ENCODE data around the gene RBM38. TPM values are rescaled to one million over a fixed set of nuclear protein-coding genes. Genes with fewer than 3 reads are reported as not detected.

The RBM38 gene
- total and polyA plus RNA-seq, 10 of the 15 experiments (the other 5 are each of a cell fraction or from before 2014, with no cell fraction given), result 0.32 to 118 (median 25.2) TPM

- DNase-seq (ENCODE audit: low read depth, low spot score), result no peak
- no peak for TF ChIP-seq RBBP5 (conservative IDR thresholded peaks at IDR 0.05)
- no peak for TF ChIP-seq HCFC1 (IDR thresholded peaks at IDR 0.05; ENCODE audit: low read length)
- TF ChIP-seq SREBF1 (IDR thresholded peaks at IDR 0.05; ENCODE audit: low read length), result no peak
- no peak for TF ChIP-seq CBX3 (IDR thresholded peaks at IDR 0.05; ENCODE audit: borderline replicate concordance, low read depth)
- TF ChIP-seq SPI1 (IDR thresholded peaks at IDR 0.05; ENCODE audit: borderline replicate concordance, insufficient read depth, low read depth, low read length), result no peak
- no peak for TF ChIP-seq BRCA1 (IDR thresholded peaks at IDR 0.05; ENCODE audit: low read depth, low read length)
- TF ChIP-seq ASH2L (IDR thresholded peaks at IDR 0.05; ENCODE audit: borderline replicate concordance, low read depth), result no peak
- TF ChIP-seq RCOR1 (conservative IDR thresholded peaks at IDR 0.05; ENCODE audit: low read depth, low read length), result no peak
- no peak for TF ChIP-seq ZNF384 (IDR thresholded peaks at IDR 0.05; ENCODE audit: borderline replicate concordance, low read depth, low read length)
- TF ChIP-seq GATAD2B (conservative IDR thresholded peaks at IDR 0.05; ENCODE audit: low read depth), result no peak
- TF ChIP-seq JUND (IDR thresholded peaks at IDR 0.05; ENCODE audit: low read depth, low read length), result no peak
- no peak for TF ChIP-seq LARP7 (IDR thresholded peaks at IDR 0.05)
- no peak for TF ChIP-seq TBL1XR1 (IDR thresholded peaks at IDR 0.05; ENCODE audit: low read depth, low read length)
- no peak for TF ChIP-seq HDGF (IDR thresholded peaks at IDR 0.05)
- TF ChIP-seq SMAD5 (IDR thresholded peaks at IDR 0.05; ENCODE audit: low read depth), result no peak
- no peak for TF ChIP-seq FOS (IDR thresholded peaks at IDR 0.05; ENCODE audit: borderline replicate concordance, extremely low read depth, insufficient read length)
- no peaks in the 10 kb centered on the region for H3K36me3 ChIP-seq (ENCODE audit: control insufficient read depth in 2 of 2, insufficient read depth in 2 of 2, low read length in 1 of 2)
- H3K27me3 ChIP-seq (replicated peaks in 1 of 2; ENCODE audit: control insufficient read depth in 2 of 2, insufficient read depth in 2 of 2, low read length in 1 of 2), result no peaks in the 10 kb centered on the region
- peaks cover 44% of the 10 kb centered on the region for H3K4me1 ChIP-seq (ENCODE audit: control insufficient read depth, insufficient read depth, low read length)
- no peak overlapping the region for H3K4me2 ChIP-seq (ENCODE audit: control insufficient read depth, insufficient read depth)
- H2AFZ ChIP-seq (ENCODE audit: control insufficient read depth, low read depth, low read length), result no peak overlapping the region
- no TSS peak for BruUV-seq (replicated peaks)
- no peak for ATAC-seq
- intact Hi-C loops (cut with micrococcal nuclease; ENCODE audit: unreplicated experiment), result no loop called here
- no peaks in the 10 kb centered on the region for H4K20me1 ChIP-seq (ENCODE audit: control insufficient read depth, insufficient read depth)
- no peaks in the 10 kb centered on the region for H3K79me2 ChIP-seq (ENCODE audit: control insufficient read depth, insufficient read depth, low read length)
- ChIA-PET RAD21 (ENCODE audit: unreplicated experiment) (interaction anchor here (1.5 to 2.1 kb wide), 2 partner anchors 31 to 52 kb away, joined by 3 to 6 read pairs; no protein-coding TSS in a partner anchor), CTCF (interaction anchor here (0.6 to 2.2 kb wide), 5 partner anchors 13 to 1221 kb away, joined by 3 to 10 read pairs (median 4); no protein-coding TSS in a partner anchor), POLR2A (interaction anchor here (1.0 to 2.6 kb wide), 3 partner anchors 18 to 50 kb away, joined by 3 to 12 read pairs (median 3); no protein-coding TSS in a partner anchor), SMC1A (ENCODE audit: uncharacterized antibody, unreplicated experiment) (interaction anchor here (1.0 to 1.2 kb wide), 3 partner anchors 18 to 49 kb away, joined by 3 to 4 read pairs (median 3); no protein-coding TSS in a partner anchor)
- H3K9me3 ChIP-seq (replicated peaks; ENCODE audit: control insufficient read depth, insufficient read depth, low read length), result no peaks in the 10 kb centered on the region; the same call in 2 of the 3 replicates
- no peak for FAIRE-seq
- in situ Hi-C loops (cut with MboI), result no loop called here
- H3K4me3 ChIP-seq, result no peak overlapping the region
- H3K9ac ChIP-seq (ENCODE audit: control insufficient read depth, insufficient read depth, low read length), result no peak overlapping the region
- no peak overlapping the region for H3K27ac ChIP-seq (ENCODE audit: control insufficient read depth, insufficient read depth)
- WGBS (ENCODE audit: insufficient coverage, insufficient replicate concordance, low lambda C conversion rate, missing lambda C conversion rate), result 94% methylated on average over 5 of the region's 5 CpGs
These were observed 40.3 kb downstream of the RBM38 start for GRCh38 chr20:57431539-57431835.

Measured in GM12878 (cell line).